B cell (primary cell): ENCODE measurements around the gene EPB41. TPM values are rescaled to one million over a fixed set of nuclear protein-coding genes. Genes with fewer than 3 reads are reported as not detected.
A peak's percentile ranks its signal among the peaks of the same experiment; 100 is the strongest.

ENCODE experiments used
- ATAC-seq: fragments of 200-7000 bp; cut with Tn5 transposase; one replicate; pipeline ENCODE4 v1.10.0; 2021; ENCODE audit warnings: low read depth, mild to moderate bottlenecking, moderate number of reproducible peaks, moderate library complexity
- CTCF ChIA-PET: fragments of 350-600 bp; sonication (Branson Sonifier 250); formaldehyde crosslinking; loops from one replicate; lab custom pipeline; 2021; ENCODE audit warnings: antibody characterized with exemption, inconsistent platforms; lab: Charles Lee
- POLR2A ChIA-PET: fragments of 350-600 bp; sonication (Branson Sonifier 250); formaldehyde crosslinking; loops from one replicate; lab custom pipeline; 2021; ENCODE audit warnings: antibody characterized with exemption; lab: Charles Lee
- DNase-seq: peaks from one replicate; pipeline ENCODE4 v3.0.0; 2013
- H2AFZ ChIP-seq: 2 replicates; pipeline ENCODE4 v1.6.1; 2012; ENCODE audit warnings: mild to moderate bottlenecking, low read depth, low read length; ENCODE audit not compliant: insufficient read depth, poor library complexity, severe bottlenecking
- H3K27ac ChIP-seq, 2 donors: 1 replicate in 1 of 2; 2 replicates in 1 of 2; pipeline ENCODE4 v1.5.1; 2012 to 2013; ENCODE audit warnings: low read length in 2 of 2, mild to moderate bottlenecking in 2 of 2, moderate library complexity in 1 of 2
- H3K27me3 ChIP-seq, 4 experiments: fragments of 200-600 bp in 1 of 4; sonication (generic) in 1 of 4; replicated peaks in 1 of 4; 1 replicate in 2 of 4; 2 replicates in 2 of 4; pipeline versions ENCODE4 v1.6.1 to v1.7.0; 2013 to 2016; ENCODE audit warnings: low read length in 3 of 4, mild to moderate bottlenecking in 2 of 4, mixed read lengths in 1 of 4, moderate library complexity in 1 of 4; ENCODE audit not compliant: insufficient read depth in 4 of 4, control insufficient read depth in 3 of 4; ENCODE audit errors: control extremely low read depth in 1 of 4
- H3K36me3 ChIP-seq, 2 experiments: replicated peaks in 1 of 2; 1 replicate in 1 of 2; 2 replicates in 1 of 2; pipeline versions ENCODE4 v1.6.1 to v1.7.1; 2013; ENCODE audit warnings: low read length in 1 of 2; ENCODE audit not compliant: insufficient read depth in 2 of 2, control insufficient read depth in 1 of 2; ENCODE audit errors: control extremely low read depth in 1 of 2, extremely low read depth in 1 of 2
- H3K4me1 ChIP-seq, 2 donors: fragments of 200-600 bp in 1 of 2; sonication (generic) in 1 of 2; 1 replicate in 1 of 2; 2 replicates in 1 of 2; pipeline versions ENCODE4 v1.5.1 to v1.6.1; 2013 to 2017; ENCODE audit warnings: low read length in 2 of 2; ENCODE audit not compliant: control insufficient read depth in 2 of 2, insufficient read depth in 2 of 2
- H3K4me2 ChIP-seq: replicated peaks from 2 replicates; pipeline ENCODE3; 2012; ENCODE audit warnings: mild to moderate bottlenecking, low read depth, low read length; ENCODE audit not compliant: poor library complexity, severe bottlenecking
- H3K4me3 ChIP-seq, 5 experiments: fragments of 200-600 bp in 1 of 5; sonication (generic) in 1 of 5; 1 replicate in 3 of 5; 2 replicates in 2 of 5; pipeline versions ENCODE4 v1.5.1 to v1.7.0; 2011 to 2016; ENCODE audit warnings: low read length in 4 of 5, mild to moderate bottlenecking in 4 of 5, low read depth in 2 of 5, control low read depth in 1 of 5, moderate library complexity in 1 of 5; ENCODE audit not compliant: insufficient read depth in 1 of 5; ENCODE audit errors: control extremely low read depth in 1 of 5, extremely low read depth in 1 of 5
- H3K79me2 ChIP-seq: fragments of 200-600 bp; sonication (generic); one replicate; pipeline ENCODE4 v1.6.0; 2016; ENCODE audit warnings: low read length; ENCODE audit not compliant: control insufficient read depth, insufficient read depth
- H3K9ac ChIP-seq: fragments of 200-600 bp; sonication (generic); 2 replicates; pipeline ENCODE4 v1.6.1; 2017; ENCODE audit warnings: mild to moderate bottlenecking, low read length, moderate library complexity
- H3K9me3 ChIP-seq, 3 donors: one replicate each; pipeline versions ENCODE4 v1.6.1 to v1.7.1; 2013; ENCODE audit warnings: low read length in 2 of 3; ENCODE audit not compliant: control insufficient read depth in 2 of 3, insufficient read depth in 1 of 3; ENCODE audit errors: control extremely low read depth in 1 of 3
- H4K20me1 ChIP-seq: 2 replicates; pipeline ENCODE4 v1.6.0; 2012; ENCODE audit warnings: mild to moderate bottlenecking, low read length; ENCODE audit not compliant: insufficient read depth, control insufficient read depth, poor library complexity, severe bottlenecking
- H3K27ac Mint-ChIP-seq: one replicate; pipeline ENCODE4 v1.8.0; 2021; ENCODE audit warnings: mixed read lengths
- H3K27me3 Mint-ChIP-seq: one replicate; pipeline ENCODE4 v1.8.0; 2021; ENCODE audit warnings: mixed read lengths
- H3K4me1 Mint-ChIP-seq: one replicate; pipeline ENCODE4 v1.8.0; 2021; ENCODE audit warnings: mixed read lengths
- H3K4me3 Mint-ChIP-seq: one replicate; pipeline ENCODE4 v1.8.0; 2021; ENCODE audit warnings: mixed read lengths
- H3K9me3 Mint-ChIP-seq: one replicate; pipeline ENCODE4 v1.8.0; 2022; ENCODE audit warnings: mixed read lengths; ENCODE audit not compliant: insufficient read depth
- CTCF ChIP-seq: fragments of 200-600 bp; IDR thresholded peaks from one replicate; pipeline ENCODE4 v1.8.0; 2022; ENCODE audit warnings: antibody characterized with exemption, mild to moderate bottlenecking
- EZH2 ChIP-seq: IDR thresholded peaks from 2 replicates; pipeline ENCODE4 v1.6.1; 2012; ENCODE audit warnings: borderline replicate concordance, low read depth, mild to moderate bottlenecking, moderate library complexity, low read length; ENCODE audit not compliant: insufficient read depth, poor library complexity, severe bottlenecking
- whole genome bisulfite sequencing: methylation state at CpG from one replicate; pipeline ENCODE4 v1.1.5; 2013; ENCODE audit warnings: missing lambda C conversion rate; ENCODE audit not compliant: insufficient coverage; 5-methylcytosine and 5-hydroxymethylcytosine counted together
- intact Hi-C: fragments of 100-400 bp; cut with micrococcal nuclease; formaldehyde crosslinking; loops from one replicate; pipeline ENCODE4 v1.10.0; 2022
- polyA plus RNA-seq: library from polyadenylated mRNA; depleted of rRNA; stranded (reverse); fragments of >200 nt; gene quantifications from 2 replicates; pipeline ENCODE4 v1.2.3, GENCODE V29; 2012
- total RNA-seq, 2 donors: library from RNA; stranded (reverse); fragments of 120-200 nt in 1 of 2; gene quantifications; 1 replicate in 1 of 2; 2 replicates in 1 of 2; pipeline versions ENCODE4 v1.2.3 to v1.2.4, GENCODE V29; 2013 to 2022

The EPB41 gene
- total and polyA plus RNA-seq, 2 donors (not counting 1 experiment from before 2014, with no cell fraction given), result 45.8 to 186 TPM

DNA sequence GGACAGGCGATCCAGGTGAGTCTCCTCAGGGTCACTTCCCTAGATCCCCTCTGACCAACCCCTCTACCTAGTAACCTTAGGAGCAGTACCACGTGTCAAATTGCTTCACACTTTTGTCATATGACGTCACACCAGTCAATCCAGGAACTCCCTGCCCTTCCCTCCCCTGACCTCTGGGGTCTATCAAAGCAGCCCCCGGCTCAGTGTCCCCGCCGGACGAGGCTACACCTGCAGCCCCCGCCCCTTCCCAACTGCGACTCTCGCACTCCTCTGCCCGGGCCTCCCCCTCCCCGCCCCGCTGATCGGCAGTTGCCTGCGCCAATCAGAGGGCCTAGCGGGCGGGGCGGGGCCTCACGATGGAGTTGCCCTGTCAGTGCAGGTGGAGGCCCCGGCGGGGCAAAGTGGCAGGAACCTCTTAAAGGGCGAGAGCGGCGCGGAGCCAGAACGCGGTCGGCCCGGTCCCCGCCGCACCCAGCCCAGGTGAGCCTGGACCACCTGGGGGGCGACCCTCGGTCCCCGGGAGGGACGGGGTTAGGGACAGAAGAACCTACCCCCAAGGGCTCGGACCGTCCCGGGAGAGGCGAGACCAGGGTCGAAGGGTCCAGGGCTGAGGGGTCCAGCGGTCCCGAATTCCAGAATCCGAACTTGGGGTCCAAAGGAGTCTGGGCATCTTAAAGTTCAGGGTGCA lies 27.5 kb upstream of the EPB41 start:
- DNase-seq (peak; percentile 94), ATAC-seq (peak; percentile 73)
- H3K27me3 ChIP-seq, result no peaks in the 10 kb centered on the region
- intact Hi-C loops, result loop anchor here (1.0 to 10.0 kb wide), 5 partner anchors 27 to 632 kb away; partner anchors contain the start of genes EPB41, RCC1 and SESN2
- Mint-ChIP-seq H3K27me3 (no peaks in the 10 kb centered on the region), H3K4me1 (peaks cover 63% of the 10 kb centered on the region), H3K9me3 (no peaks in the 10 kb centered on the region), H3K4me3 (peak overlapping the region; percentile 92), H3K27ac (peak overlapping the region; percentile 95)
- peaks cover 31% of the 10 kb centered on the region for H3K79me2 ChIP-seq
- CTCF ChIA-PET, result interaction anchor here (0.8 to 6.5 kb wide), 6 partner anchors 10 to 315 kb away, joined by 4 to 112 read pairs (median 6); no protein-coding TSS in a partner anchor
- H4K20me1 ChIP-seq, result no peaks in the 10 kb centered on the region
- peak overlapping the region; percentile 96 for H3K9ac ChIP-seq
- H3K36me3 ChIP-seq, result no peaks in the 10 kb centered on the region
- peaks cover 26 to 54% of the 10 kb centered on the region in 2 donors for H3K4me1 ChIP-seq
- POLR2A ChIA-PET, result interaction anchor here (0.5 to 2.2 kb wide), 4 partner anchors 22 to 295 kb away, joined by 3 to 12 read pairs (median 6); partner anchors contain the start of genes EPB41 and SRSF4
- peak overlapping the region; percentile 92 for H3K4me2 ChIP-seq
- no peak for TF ChIP-seq CTCF
- no peak for TF ChIP-seq EZH2
- H3K27ac ChIP-seq, result peak overlapping the region; percentile 56 to 97
- H3K9me3 ChIP-seq, result no peaks in the 10 kb centered on the region
- under 1% methylated on average over 43 of the region's 43 CpGs for WGBS
- H3K4me3 ChIP-seq, result peak overlapping the region; percentile 76 to 93 (median 82)
- peak overlapping the region; percentile 69 for H2AFZ ChIP-seq
